Measurements from ENCODE around the gene CDCP1. TPM values are rescaled to one million over a fixed set of nuclear protein-coding genes. Genes with fewer than 3 reads are reported as not detected.

The CDCP1 gene
- total RNA-seq, 4 donors from 2014 or later, result 29.7 to 68.3 (median 61.5) TPM

GRCh38 chr3:45103753-45104714, 42.1 kb downstream of the CDCP1 start:
- no peak for DNase-seq
- no peak overlapping the region for H3K4me3 ChIP-seq
- H3K27me3 ChIP-seq, result no peaks in the 10 kb centered on the region
- TF ChIP-seq CTCF (IDR thresholded peaks at IDR 0.05), result no peak
- TF ChIP-seq POLR2A (IDR thresholded peaks at IDR 0.05), result no peak
- H3K4me1 ChIP-seq, result peaks cover 0 to 2% (median 0%) of the 10 kb centered on the region in 4 donors
- peaks cover 0 to 19% (median 0%) of the 10 kb centered on the region in 3 donors for H3K36me3 ChIP-seq
- H3K27ac ChIP-seq, result no peak overlapping the region
- H3K9me3 ChIP-seq, result no peaks in the 10 kb centered on the region

DNA sequence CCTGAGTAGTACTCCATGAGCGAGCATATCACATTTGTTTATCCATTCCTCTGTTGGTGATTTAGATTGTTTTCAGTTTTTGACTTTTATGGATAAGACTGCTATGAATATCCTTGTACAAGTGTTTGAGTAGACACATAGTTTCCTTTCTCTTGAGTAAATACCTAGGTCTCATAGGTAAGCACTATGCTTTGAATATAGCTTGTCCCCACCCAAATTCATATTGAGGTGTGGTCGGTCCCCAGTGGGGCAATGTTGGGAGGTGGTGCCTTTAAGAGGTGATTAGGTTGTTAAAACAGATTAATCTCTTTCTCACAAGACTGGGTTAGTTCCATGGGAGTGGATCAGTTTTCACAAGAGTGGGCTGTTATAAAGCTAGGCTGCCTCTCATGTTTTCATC, 42.8 kb downstream of the CDCP1 start:
- no peak overlapping the region for H3K27ac ChIP-seq
- no peak for DNase-seq
- TF ChIP-seq CTCF (IDR thresholded peaks at IDR 0.05) (no peak), POLR2A (IDR thresholded peaks at IDR 0.05) (no peak)
- H3K4me1 ChIP-seq, result peaks cover 0 to 1% (median 0%) of the 10 kb centered on the region in 4 donors
- H3K36me3 ChIP-seq, result peaks cover 0 to 19% (median 0%) of the 10 kb centered on the region in 3 donors
- H3K4me3 ChIP-seq, result no peak overlapping the region
- no peaks in the 10 kb centered on the region for H3K27me3 ChIP-seq
- H3K9me3 ChIP-seq, result no peaks in the 10 kb centered on the region

- H3K27me3 ChIP-seq, result no peaks in the 10 kb centered on the region
- peaks cover 0 to 6% (median 0%) of the 10 kb centered on the region in 4 donors for H3K4me1 ChIP-seq
- no peak for TF ChIP-seq POLR2A (IDR thresholded peaks at IDR 0.05)
- no peak for TF ChIP-seq CTCF (IDR thresholded peaks at IDR 0.05)
- no peak for DNase-seq
- no peak overlapping the region for H3K4me3 ChIP-seq
- peaks cover 0 to 11% (median 0%) of the 10 kb centered on the region in 3 donors for H3K36me3 ChIP-seq
- no peaks in the 10 kb centered on the region for H3K9me3 ChIP-seq
- no peak overlapping the region for H3K27ac ChIP-seq
Measured at GRCh38 chr3:45100981-45101407, 45.2 kb downstream of the CDCP1 start.

DNA sequence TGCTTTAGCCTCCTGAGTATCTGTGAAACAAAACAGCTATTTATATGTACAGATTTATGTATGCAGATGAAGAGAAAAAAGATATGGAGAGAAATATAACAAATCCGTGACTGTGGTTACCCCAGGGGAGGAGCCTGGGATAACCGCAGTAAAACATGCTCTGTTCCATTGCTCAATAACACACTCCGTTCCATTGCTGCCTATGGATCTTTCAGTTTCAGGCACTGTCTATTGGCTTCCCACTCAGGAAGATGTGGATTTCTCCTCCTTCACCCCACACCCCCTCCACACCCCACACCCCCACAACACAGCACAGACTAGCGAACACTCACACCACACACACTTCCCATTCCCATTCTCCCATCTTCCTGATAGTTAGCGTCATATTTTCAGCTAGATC, 47.9 kb downstream of the CDCP1 start:
- no peak overlapping the region for H3K27ac ChIP-seq
- DNase-seq, result no peak
- peaks cover 0 to 22% (median 0%) of the 10 kb centered on the region in 3 donors for H3K36me3 ChIP-seq
- no peak overlapping the region for H3K4me3 ChIP-seq
- no peaks in the 10 kb centered on the region for H3K27me3 ChIP-seq
- TF ChIP-seq CTCF (IDR thresholded peaks at IDR 0.05), result no peak
- H3K4me1 ChIP-seq, result peaks cover 0 to 13% (median 0%) of the 10 kb centered on the region in 4 donors
- no peaks in the 10 kb centered on the region for H3K9me3 ChIP-seq

DNA sequence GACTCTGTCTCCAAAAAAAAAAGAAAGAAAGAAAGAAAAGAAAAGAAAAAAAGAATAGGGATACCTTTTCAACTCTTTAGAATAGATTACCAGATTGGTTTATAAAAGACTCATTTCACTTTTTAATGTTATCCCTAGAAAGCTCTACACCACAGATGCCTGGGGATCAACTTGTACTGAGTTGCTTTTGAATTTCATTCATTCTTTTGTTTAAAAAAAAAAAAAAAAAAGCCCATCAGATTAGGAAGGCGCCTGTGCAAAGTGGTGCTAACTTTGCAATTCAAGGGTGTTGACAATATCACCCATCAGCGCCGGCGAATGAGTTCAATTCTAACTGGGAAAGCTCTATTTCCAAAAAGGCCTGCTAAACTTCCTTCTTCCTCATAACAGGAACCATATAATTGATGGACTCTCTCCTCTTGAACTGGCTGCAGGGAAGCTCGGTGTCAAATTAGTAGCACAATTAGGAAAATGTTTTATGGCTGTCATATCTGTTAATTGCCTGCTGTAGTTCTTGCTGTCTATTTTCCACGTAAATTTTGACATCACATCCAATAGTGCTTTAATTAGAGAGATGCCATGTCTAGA, 48.8 kb downstream of the CDCP1 start:
- no peak overlapping the region for H3K4me3 ChIP-seq
- peaks cover 0 to 22% (median 0%) of the 10 kb centered on the region in 3 donors for H3K36me3 ChIP-seq
- no peaks in the 10 kb centered on the region for H3K9me3 ChIP-seq
- H3K27ac ChIP-seq, result no peak overlapping the region
- DNase-seq, result no peak
- peaks cover 0 to 22% (median 0%) of the 10 kb centered on the region in 4 donors for H3K4me1 ChIP-seq
- no peaks in the 10 kb centered on the region for H3K27me3 ChIP-seq
- TF ChIP-seq POLR2A (IDR thresholded peaks at IDR 0.05) (no peak), CTCF (IDR thresholded peaks at IDR 0.05) (no peak)
